NCI-H1105 (cell line): ENCODE data around the gene CPXM2.
A peak's percentile ranks its signal among the peaks of the same experiment; 100 is the strongest.

Experiments
- DNase-seq: peaks from one replicate; lab custom pipeline; 2025; lab: John Stamatoyannopoulos, UW

The CPXM2 gene

DNA sequence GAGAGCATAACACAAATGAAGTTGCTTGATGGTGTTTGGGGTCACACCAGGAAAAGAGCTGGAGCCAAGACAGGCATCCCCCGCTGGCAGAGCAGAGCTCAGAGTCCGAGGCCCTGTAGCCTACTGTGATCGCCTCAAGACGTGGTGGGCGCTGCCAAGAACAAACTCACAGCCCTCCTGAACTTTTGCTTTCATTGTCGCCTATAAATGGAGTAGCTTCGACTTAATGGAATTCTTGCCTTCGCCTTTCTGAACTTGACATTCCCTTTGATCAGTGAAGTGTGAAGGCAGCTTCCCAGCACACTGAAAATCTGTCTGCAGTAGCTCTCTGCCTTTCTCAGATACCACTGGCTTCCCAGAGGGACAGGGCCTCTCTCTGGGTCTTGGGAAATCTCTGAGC, 21.3 kb downstream of the CPXM2 start:
- no peak for DNase-seq

- no peak for DNase-seq
These were observed 22.6 kb downstream of the CPXM2 start for GRCh38 chr10:123869020-123869414.

GRCh38 chr10:123868038-123869019, 23.3 kb downstream of the CPXM2 start:
- DNase-seq, result peak; percentile 44

DNA sequence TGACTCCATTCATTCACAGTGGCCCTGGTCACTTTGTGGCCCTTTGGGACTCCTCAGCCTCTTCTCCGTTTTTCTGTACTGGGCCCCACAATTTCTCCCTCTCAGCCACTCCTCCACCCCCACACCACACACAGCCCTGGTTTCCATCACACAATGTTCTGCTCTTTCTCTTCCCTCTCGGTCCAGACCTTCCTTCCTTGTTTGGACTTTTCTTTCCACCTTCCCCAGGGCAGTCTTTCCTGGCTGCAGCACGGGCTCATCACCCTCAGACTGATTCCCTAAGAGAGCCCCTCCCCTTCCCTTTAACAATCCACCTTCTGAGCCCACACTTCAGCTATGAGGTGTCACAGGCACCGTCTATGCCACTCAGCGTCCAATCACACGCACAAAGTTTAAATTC, 25.7 kb downstream of the CPXM2 start:
- no peak for DNase-seq

GRCh38 chr10:123865350-123865749, 26.3 kb downstream of the CPXM2 start:
- no peak for DNase-seq

DNA sequence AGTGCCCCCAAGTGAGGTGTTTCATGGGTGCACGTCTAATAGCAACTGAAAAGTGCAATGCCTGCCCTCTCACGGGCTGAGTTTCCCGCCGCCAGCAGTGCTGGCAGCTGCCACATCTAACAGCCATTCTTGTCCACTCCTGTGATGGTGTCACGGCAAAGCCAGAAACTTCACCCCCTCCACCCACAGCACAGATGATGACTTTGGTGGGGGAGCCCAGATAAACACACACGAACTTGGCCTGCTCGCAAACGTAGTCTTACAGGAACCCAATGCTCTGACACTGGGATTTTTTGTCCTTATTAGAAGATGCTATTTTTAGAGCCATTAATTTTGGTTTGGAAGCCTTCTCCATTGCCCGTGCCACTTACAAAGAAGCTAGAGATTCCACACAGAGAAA, 26.7 kb downstream of the CPXM2 start:
- DNase-seq, result no peak

GRCh38 chr10:123863721-123864482, 27.7 kb downstream of the CPXM2 start:
- no peak for DNase-seq

GRCh38 chr10:123863183-123863575, 28.4 kb downstream of the CPXM2 start:
- DNase-seq, result no peak

DNA sequence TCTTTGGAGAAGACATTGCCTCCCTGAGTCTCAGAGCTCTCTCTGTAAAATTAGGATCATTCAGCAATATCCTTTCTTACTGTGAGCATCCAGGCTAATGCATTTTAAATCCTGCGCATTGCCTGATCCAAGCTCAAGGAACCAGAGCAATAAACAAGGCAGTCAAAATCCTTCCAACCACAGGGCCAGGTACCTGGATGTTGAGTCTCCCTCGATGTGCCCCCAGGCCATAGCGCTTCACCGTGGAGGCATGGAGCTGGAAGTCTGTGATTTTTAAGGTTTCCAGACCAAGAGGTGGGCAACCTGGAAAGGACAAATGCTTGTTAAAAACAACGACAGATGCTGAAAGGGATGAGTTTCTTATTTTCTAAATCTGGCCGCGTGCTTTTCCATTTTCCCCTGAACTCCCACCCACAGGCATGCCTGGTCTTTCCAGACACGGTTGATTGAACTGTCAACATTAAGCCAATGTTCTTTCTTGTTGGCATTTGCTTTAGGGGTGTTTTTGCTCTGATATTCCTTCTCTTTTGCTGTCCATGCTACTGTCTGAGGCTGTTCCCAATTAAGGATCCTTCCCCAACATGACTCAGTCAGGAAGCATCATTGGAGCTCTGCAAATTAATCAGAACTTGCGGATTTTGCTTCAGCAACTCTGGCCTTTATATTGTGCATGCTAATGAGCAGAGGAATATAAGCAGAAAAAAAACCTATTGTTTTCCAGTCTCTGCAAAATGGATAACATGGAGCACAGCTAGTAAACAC, 29.0 kb downstream of the CPXM2 start:
- no peak for DNase-seq

DNA sequence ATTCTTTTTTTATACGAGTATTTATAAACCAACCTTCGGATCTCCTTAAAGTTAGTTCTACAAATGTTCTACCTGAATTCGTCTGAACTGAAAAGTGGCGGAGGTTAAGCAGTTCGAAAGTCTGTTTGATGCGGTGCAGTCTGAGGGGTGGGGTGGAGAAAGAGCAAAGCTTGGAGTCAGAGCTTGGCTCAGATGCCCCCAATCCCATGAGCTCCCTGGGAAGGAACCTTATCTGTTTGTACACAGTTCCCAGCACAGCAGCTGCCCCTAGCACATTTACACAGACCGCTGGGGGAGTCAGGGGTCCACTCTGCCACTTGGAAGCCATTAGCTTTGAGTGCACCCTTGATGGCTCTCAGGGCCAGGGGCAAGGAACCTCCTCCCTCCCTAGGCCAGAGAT, 30.8 kb downstream of the CPXM2 start:
- no peak for DNase-seq

DNA sequence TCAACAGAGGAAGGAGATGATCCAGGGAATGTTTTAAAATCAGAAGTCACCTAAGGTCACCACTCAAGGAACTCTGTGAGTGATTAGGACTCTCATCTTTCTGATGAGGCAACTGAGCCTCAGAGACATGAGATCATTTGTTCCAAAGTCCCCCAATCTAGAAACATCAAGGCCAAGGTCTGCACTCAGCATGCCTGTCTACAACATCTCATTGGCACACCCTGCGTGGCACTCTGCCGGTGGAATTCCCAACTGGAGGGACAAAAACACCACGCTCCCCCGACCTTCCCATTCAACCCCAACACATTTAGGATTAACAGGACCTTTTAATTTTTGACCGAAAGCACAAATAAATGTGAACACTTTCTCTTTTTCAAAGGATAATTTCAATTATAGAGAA, 31.4 kb downstream of the CPXM2 start:
- no peak for DNase-seq

- no peak for DNase-seq
These were observed 32.0 kb downstream of the CPXM2 start for GRCh38 chr10:123859653-123860050.

- DNase-seq, result no peak
These were observed 32.5 kb downstream of the CPXM2 start for GRCh38 chr10:123858907-123859652.

DNA sequence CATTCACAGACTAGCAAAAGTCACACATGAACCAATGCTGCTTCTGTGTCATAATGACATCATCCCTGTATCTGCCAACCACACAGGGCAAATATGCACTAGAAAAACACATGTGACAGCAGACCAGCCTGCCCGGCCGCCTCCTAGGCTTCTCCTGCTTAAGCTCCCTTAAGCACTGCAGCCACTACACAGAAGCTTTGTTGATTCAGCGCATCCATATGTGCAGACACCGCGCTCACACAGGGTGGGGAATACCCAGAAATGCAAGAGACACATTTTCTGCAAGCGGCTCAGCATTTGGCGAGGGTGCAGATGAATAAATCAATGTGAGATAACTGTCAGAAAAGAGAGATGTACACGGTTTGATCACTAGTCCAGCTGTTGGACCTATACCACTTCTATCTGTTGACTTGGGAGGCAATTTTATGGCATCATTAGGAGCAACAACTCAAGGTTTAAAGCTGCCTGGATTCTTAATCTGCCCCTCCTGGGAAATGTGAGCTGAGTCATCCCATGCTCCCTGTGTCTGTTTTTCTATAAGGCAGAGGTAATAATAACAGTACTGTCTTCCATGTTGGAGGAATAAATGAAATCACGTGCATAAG, 33.4 kb downstream of the CPXM2 start:
- DNase-seq, result no peak

DNA sequence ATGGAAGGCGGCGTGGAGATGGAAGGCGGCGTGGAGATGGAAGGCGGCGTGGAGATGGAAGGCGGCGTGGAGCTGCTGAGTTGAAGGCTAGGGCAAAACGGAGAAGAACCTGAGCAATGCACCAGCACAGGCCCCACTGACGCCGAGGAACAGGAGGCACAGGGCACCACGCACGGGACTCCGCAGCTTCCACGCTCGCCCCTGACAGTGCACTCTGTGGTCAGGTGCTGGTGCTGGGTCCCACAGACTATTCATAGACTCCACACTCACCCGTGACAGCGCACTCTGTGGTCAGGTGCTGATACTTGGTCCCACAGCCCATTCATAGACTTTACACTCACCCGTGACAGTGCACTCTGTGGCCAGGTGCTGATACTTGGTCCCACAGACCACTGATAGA, 34.0 kb downstream of the CPXM2 start:
- no peak for DNase-seq

DNA sequence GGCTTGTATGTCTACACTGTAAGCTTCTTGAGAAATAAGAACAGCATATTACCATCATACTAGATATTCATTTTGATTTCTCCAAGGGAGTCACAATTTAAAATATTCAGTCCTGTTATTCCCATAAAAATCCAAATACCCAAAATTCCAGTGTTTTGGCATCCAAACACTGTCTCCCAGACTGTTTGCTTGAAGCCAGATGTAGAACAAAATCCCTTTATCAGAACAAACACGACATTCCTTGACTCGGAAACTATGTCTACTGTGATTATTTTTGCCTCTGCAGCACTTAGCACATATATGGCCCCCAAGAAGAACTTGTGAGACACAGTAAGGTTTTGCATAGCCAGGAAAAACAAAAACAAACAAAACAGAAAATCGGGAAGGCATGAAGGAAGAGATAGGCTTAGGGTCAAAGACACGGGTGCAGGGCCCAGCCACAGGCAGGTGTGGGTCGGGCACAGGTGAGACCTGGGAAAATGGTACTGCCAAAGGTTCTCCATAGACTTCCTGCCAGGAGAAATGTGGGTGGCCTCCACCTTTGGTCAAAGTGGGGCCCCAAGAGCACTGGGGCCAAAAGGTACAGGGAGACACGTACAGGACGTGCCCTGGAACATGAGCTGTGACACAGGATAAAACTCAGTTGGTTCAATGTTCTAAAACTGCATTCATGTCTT, 36.5 kb downstream of the CPXM2 start:
- no peak for DNase-seq

GRCh38 chr10:123854498-123854897, 37.1 kb downstream of the CPXM2 start:
- DNase-seq, result no peak

DNA sequence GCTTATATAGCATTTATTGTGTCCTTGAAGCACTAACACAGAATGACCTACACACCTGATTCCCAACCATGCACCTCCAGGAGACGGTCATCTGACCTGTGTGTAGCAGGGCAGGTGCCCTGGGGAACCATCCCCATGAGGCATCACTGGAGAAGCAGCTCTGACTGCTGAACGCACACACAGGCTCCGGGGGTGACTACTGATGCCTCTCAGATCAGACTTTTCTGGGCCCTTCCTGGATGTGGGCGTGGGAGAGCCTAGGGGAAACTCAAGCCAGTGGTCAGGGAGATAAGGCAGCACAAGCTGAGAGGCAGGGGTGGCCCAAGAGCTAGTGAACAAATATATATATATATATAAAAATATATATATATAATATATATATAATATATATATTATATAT, 37.6 kb downstream of the CPXM2 start:
- no peak for DNase-seq

DNA sequence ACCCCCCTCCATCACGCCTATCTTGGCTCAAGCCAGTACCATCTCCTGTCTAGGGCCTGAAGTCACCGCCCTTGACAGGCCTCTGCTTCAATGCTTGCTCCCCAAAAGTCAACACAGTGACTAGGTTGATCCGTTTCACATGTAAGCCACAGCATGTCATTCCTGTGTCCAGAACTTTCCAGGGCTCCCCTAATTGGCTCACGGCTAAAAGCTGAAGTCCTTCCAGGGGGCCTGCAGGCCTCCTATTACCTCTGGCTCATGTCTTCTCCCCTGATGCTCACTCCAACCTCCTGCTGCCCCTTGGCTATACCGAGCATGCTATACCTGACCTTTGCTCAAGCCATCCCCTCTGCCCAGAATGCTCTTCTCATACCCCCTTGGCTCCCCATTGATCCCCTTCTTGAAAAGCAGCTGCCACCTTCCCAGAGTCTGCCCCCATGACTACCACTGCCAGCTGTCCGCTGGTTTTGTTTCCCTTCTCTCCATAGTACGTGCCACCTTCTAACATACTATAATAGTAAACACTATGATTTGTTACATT, 39.1 kb downstream of the CPXM2 start:
- DNase-seq, result no peak
